C4-2B (cell line): Measurements from ENCODE around the gene PER2.
A peak's percentile ranks its signal among the peaks of the same experiment; 100 is the strongest.
"Not testable (repeated sequence)": the region's sequence is repeated elsewhere in the genome, so short reads cannot be mapped to it uniquely, and the experiment has no call there.

Experiments used
- H3K27ac ChIP-seq: fragments of 450-650 bp; 2 replicates; pipeline ENCODE4 v1.5.1; 2017
- CTCF ChIP-seq: fragments of 450-650 bp; conservative IDR thresholded peaks from 2 replicates; pipeline ENCODE4 v1.5.1; 2017; ENCODE audit warnings: mild to moderate bottlenecking
- ZFX ChIP-seq: fragments of 450-650 bp; IDR thresholded peaks from 2 replicates; pipeline ENCODE4 v1.6.1; 2017

PER2 gene

DNA sequence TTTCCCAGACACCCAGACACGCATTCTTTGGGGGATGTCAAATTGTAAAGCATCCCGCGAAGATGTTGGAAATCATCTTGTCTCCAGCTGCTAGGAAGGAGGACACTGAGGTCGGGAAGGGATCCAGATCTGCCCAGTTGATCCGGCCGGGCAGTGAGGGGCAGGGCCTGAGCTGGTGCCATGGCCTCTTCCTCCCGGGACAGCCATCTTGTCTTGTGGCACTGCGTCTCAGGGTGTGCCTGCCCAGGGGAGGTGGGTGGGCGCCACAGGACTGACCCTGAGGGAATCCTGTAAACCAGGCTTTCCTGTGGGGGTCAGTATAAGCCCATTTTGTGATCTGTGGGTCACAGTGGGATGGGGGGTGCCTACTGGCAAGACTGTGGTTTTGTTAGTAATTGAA is 42.0 kb upstream of the PER2 start:
- H3K27ac ChIP-seq, result no peak overlapping the region
- TF ChIP-seq CTCF (no peak), ZFX (no peak)

DNA sequence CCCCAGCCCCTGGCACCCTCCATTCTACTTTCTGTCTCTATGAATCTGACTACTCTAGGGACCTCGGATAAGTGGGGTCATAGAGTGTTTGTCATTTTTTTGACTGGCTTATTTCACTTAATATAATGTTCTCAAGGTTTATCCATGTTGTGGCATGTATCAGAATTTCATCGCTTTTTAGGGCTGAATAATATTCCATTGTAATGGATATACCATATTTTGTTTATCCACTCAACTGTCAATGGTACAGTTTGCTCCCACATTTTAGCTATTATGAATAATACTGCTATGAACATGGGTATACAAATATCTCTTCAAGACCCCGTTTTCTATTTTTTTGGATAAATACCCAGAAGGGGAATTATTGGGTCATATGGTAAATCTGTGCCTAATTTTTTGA is 39.3 kb upstream of the PER2 start:
- no peak overlapping the region for H3K27ac ChIP-seq
- no peak for TF ChIP-seq ZFX
- no peak for TF ChIP-seq CTCF

DNA sequence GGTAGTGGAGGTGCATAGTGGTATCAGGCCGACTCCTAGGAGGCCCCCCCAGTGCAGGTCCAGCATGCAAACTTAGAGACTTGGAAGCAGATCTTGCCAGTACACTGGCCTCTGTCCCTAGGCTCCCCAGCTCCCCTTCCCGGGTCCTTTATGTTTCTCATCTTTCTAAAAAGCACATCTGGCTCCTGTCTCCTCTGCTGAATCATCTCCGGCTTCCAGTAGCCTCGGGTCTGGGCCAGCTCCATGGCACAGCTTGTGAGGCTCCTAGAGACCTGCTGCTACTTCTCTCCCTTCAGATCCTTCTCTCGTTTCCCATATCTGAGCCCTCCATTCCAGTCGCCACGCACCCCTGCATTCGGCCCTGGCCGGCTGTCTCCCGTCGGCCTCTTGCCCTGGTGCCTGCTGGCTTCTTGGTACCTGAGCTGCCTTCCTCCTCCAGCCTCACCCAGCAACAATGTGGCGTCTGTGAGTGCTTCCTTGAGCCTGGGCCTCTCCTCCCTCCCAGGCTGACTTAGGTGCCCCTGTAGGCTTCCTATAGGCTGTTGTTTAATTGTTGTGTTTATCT is 38.5 kb upstream of the PER2 start:
- TF ChIP-seq ZFX (no peak), CTCF (no peak)
- no peak overlapping the region for H3K27ac ChIP-seq

DNA sequence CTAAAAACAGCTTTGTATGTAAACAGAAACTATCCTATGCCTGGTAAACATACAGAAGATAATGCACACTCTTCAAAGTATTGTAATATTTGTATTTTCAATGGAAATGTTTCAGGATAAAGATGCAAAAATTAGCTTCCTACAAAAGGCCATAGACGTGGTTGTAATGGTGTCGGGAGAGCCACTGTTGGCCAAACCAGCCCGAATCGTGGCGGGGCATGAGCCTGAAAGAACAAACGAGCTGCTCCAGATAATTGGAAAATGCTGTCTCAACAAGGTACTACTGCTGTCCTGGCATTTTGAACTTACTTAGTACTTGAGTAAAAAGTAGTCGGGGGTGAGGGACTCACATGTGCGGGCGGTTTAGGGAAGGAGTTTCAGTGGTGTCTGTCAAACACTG is 37.3 kb upstream of the PER2 start:
- H3K27ac ChIP-seq, result no peak overlapping the region
- no peak for TF ChIP-seq ZFX

GRCh38 chr2:238324248-238324647 is 35.8 kb upstream of the PER2 start:
- not testable (repeated sequence) for H3K27ac ChIP-seq

GRCh38 chr2:238322001-238322411 is 33.6 kb upstream of the PER2 start:
- H3K27ac ChIP-seq, result no peak overlapping the region; the same call in 1 of the 2 replicates
- TF ChIP-seq ZFX (no peak), CTCF (no peak)

GRCh38 chr2:238321467-238321866 is 33.1 kb upstream of the PER2 start:
- TF ChIP-seq CTCF (no peak), ZFX (no peak)
- peak overlapping the region; percentile 72 for H3K27ac ChIP-seq

DNA sequence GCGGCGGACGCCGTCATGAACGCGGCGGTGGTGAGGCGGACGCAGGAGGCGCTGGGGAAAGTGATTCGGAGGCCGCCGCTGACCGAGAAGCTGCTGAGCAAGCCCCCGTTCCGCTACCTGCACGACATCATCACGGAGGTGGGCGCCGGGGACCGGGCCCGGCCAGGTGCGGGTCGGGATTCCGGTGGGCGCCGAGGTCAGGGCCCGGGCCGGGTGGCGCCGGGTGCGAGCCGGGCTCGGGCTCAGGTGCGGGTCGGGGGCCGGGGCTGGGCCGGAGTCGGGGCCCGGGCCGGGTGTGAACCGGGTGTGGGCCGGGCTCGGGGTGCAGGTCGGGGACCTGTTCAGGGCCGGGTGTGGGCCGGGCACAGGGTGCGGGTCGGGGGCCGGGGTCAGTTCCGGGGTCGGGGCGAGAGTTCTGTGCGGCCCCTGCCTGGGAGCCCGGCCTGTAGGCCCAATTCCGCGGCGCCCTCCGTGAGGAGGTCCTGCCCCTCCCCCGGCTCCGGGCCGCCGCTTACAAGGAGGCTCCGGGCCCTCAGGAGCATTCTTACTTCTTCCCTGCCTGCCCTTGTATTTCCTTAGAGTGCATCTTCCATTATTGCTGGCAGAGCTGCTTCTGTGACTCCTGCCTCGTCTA is 32.4 kb upstream of the PER2 start:
- TF ChIP-seq ZFX (peak; percentile 90), CTCF (no peak)
- H3K27ac ChIP-seq, result peak overlapping the region; percentile 72
